Stimulated activated CD8-positive, alpha-beta memory T cell treated with anti-CD3 and anti-CD28 coated beads, Interleukin-4, amount 100 ng/mL, for 1 hour (primary cell): Measurements from ENCODE around the gene NTN4.
"Not testable (repeated sequence)": the region's sequence is repeated elsewhere in the genome, so short reads cannot be mapped to it uniquely, and the experiment has no call there.

Experiments used
- DNase-seq, 2 donors: peaks; one replicate each; pipeline ENCODE4 v3.0.0-alpha.2; 2020; ENCODE audit warnings: low read depth in 2 of 2, low spot score in 1 of 2

The NTN4 gene

GRCh38 chr12:95796982-95797289 is 6.4 kb upstream of the NTN4 start:
- no peak for DNase-seq

GRCh38 chr12:95796225-95796981 is 5.8 kb upstream of the NTN4 start:
- DNase-seq, result no peak

GRCh38 chr12:95790917-95791849 is 619 bp upstream of the NTN4 start:
- DNase-seq, result no peak

DNA sequence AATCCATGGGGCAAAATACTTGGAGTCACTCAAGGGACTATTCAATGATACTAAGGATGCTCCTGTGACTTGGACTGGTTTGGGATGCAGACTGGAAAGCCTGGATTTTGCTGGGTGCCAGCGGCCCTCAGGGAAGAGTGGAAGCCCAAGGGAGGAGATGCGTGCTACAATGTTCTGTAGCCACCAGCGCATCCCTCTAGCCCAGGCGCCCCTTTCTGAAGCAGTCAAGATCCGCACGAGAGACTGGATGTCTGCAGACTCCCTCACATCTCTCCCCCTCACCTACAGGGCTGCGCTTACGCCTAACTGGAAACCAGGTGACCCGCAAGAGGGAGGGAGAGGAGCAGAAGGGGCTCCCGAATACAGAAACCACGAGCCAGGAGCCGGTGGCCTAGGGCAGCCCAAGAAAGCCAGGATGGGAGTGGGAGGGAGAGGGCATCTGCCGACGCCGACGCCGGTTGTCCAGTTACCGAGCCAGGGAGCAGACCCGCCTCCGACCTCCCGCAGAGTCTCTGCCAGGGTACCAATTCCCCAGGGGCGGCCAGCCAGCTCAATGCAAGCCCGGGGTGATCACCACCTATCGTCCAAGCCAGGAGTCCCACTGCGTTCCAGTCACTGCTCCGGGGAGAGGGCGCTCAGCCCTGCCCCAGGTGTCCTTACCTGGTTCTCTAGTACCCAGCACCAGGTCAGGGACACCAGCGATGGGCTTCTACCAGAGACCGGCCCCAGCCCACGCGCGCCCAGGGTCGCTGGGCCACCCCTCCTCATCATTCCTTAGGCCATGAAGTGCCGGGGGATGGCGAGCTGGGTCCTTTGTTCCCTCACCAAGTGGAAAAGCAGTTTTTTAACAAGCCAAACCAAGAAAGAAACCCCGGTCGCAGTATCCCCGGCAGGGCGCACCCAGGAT is 1.2 kb downstream of the NTN4 start:
- DNase-seq, result no peak

- no peak for DNase-seq
Measured at GRCh38 chr12:95788637-95789036, 1.9 kb downstream of the NTN4 start.

DNA sequence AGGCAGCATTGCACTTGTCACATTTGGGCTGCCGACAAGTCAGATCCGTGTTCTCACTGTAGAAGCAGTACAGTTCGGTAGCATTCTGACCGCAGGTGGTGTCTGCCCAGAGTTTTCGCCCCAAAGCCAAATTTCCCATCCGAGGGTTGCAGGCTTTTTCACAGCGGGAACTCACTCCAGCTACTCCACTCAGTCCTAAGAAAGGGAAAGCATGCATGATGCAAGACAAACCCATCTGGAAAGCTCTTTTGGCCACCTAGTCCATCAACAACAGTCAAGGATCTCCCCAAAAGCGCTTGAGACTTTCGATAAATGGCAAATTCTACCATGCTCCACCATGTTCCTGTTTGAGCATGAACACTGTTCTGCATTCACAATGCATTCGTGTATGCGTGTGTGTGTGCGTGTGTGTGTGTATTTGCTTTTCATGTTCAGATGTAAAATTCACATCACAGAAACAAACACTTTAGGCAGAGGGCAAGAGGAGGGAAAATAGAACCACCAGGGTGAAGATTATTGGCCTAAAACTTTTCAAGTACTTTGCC is 3.2 kb downstream of the NTN4 start:
- DNase-seq, result no peak

DNA sequence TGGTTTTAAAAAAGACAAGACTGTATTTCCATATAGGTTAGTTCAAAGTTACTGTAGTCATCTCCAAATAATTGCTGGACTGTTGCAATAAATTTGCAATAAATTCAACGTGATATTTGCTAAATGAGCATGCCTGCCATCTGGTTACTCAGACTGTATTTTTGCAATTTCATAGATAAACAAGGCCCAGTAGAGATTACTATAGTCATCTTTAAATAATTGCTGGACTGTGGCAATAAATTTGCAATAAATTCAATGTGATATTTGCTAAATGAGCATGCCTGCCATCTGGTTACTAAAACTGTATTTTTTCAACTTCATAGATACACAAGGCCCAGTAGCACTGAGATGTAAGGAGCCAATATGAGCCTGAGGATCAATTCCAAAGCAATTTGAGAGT is 5.6 kb downstream of the NTN4 start:
- DNase-seq, result no peak

GRCh38 chr12:95784286-95784685 is 6.3 kb downstream of the NTN4 start:
- DNase-seq, result no peak

- not testable (repeated sequence) for DNase-seq
Measured at GRCh38 chr12:95775466-95775865, 15.1 kb downstream of the NTN4 start.

GRCh38 chr12:95774311-95775045 is 16.1 kb downstream of the NTN4 start:
- DNase-seq, result no peak

DNA sequence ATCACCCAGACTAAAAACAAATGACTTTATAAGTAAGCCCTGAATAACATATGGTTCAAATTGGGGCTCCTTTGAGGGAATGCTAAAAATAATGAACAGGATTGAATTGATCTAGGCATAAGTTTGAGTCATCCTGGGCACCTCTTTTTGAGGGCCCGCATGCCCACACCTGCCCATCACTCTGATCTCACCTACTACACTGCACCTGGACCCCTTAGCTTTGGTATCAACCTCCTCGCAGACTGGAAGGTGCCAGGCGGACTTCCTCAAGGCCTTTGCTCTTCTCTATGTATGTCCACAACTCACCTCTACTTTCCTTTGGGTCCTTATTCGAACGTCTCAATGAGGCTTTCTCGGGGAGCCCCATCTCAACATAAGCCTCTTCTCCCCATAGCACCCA is 17.2 kb downstream of the NTN4 start:
- DNase-seq, result no peak

DNA sequence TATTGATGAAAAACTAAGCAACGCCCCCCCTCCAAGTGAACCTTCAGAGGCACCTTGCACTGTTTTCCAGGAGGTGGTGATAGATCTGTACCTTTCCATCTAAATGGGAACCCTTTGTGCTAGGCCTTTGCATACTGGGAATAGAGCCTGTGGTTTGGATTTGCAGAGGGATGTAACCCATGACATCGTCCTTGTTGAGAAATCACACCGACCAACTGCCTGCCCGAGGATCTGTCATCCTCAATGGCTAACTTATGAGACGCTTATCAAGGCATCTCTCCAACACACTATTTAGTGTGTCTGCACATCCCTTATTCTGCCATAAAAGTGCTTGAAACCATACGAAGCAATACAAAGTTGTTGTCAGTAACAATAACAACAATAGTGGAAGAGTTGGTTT is 22.9 kb downstream of the NTN4 start:
- no peak for DNase-seq

DNA sequence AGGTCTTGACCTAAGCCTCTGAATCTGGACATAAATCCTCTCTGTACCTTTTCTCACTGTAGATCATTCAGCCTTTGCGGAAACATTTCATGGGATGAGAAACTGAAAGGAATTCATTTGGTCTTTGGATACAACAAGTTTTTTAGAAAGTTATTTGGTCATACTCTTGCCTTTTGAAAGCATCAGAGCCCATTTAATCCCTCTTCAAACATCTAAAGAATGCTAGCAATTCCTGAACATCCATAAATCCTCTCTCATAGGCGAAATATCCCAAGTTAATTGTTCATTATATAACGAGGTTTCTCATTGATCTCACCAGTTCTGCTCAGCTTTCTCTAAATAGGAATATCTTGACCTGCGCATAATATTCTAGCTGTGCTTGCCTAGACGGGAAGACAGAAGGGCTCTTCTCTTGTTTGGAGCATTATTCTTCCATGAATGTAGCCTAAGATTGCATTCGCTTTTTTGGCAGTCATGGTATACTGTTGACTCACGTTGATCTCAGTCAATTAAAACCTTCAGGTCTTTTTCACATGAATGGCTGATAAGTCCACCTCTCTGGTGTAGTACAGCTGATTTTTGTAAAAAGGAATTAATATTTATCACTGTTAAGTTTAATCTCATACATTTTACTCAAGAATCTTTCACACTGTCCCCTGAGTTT is 24.1 kb downstream of the NTN4 start:
- DNase-seq, result no peak

GRCh38 chr12:95764848-95765247 is 25.7 kb downstream of the NTN4 start:
- DNase-seq, result no peak

- DNase-seq, result no peak
Measured at GRCh38 chr12:95763809-95764253, 26.7 kb downstream of the NTN4 start.

DNA sequence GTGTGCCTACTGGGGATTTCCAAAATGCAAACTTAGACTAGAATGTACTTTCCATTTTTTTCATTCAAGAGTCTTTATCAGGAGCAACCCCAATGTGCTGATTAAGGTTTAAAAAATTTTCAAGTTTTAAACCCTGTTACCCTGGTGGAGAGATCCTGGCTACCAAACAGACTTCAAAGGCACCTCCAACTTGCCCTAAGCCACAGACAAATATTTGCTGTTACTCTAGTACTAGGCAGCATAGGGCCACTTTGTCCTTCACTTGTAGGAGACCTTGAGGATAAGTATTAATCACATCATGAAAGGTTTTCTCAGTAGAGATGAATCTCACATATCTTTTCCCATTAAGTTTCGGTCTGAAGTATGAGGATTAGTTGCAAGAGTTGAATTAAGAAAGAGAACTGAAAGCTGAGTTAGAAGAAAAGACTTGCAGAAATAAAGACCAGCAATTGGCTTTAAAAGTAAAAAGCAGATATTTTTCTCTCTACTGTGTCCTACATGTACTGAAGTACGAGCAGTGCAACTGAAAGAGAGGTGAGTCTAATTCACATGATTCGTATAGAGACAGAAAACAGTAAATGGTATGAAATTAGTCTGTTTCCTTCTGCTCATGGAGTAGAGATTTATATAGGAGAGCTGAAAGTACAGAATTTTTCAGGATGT is 28.3 kb downstream of the NTN4 start:
- DNase-seq, result no peak

DNA sequence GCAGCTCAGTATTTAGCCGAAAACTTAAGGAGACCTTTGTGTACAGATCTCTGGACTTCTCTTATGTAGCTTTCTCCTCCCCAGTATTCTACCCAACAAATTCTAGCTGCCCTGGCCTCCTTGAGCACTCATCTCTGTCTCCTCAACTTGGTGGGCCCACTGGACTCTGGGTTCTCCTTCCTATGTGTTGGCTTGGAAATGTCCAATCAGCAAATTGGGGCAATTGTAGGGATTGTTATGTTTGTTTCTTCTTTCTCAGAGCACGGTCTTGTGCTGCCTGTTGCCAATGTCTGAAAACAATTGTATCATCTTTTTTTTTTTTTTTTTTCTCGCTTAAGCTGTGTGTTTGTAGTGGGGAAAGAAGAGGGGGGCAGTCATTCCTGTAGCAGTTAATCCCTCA is 30.2 kb downstream of the NTN4 start:
- DNase-seq, result no peak

DNA sequence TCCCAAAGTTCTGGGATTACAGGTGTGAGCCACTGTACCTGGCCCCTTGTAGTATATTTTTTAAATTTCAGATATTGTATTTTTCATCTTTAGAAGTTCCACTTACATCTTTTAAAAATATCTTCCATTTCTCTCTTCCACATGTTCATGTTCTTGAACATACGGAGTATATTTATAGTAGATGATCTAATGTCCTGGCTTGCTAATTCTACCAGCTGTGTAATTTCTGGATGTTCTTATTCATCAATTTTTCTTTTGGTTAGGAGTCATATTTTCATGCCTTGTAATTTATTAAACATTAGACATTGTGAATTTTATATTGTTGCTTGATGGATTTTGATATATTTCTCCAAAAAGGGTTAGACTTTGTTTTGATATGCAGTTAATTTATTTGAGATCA is 30.8 kb downstream of the NTN4 start:
- no peak for DNase-seq

- DNase-seq, result no peak
Measured at GRCh38 chr12:95759039-95759438, 31.5 kb downstream of the NTN4 start.
